Calu3 (cell line): ENCODE measurements around the gene MRPS18A. TPM values are rescaled to one million over a fixed set of nuclear protein-coding genes. Genes with fewer than 3 reads are reported as not detected.

Experiments used
- BruUV-seq: library from RNA; stranded (reverse); fragments of 400-500 nt; replicated peaks from 2 replicates; lab custom pipeline; 2021; lab: Mats Ljungman, UMichigan
- CTCF ChIA-PET: fragments of 300-600 bp; sonication (Branson Sonifier 250); formaldehyde crosslinking; loops from one replicate; lab custom pipeline; 2022; ENCODE audit warnings: antibody characterized with exemption; lab: Charles Lee
- DNase-seq: peaks from one replicate; pipeline ENCODE4 v3.0.0; 2022
- H3K27ac Mint-ChIP-seq: one replicate; pipeline ENCODE4 v1.8.0; 2022; ENCODE audit warnings: mixed read lengths; ENCODE audit not compliant: unreplicated experiment
- H3K27me3 Mint-ChIP-seq: one replicate; pipeline ENCODE4 v1.8.0; 2022; ENCODE audit warnings: mixed read lengths; ENCODE audit not compliant: unreplicated experiment
- H3K36me3 Mint-ChIP-seq: one replicate; pipeline ENCODE4 v1.8.0; 2022; ENCODE audit warnings: mild to moderate bottlenecking, moderate library complexity, mixed read lengths; ENCODE audit not compliant: insufficient read depth, unreplicated experiment
- H3K4me1 Mint-ChIP-seq: one replicate; pipeline ENCODE4 v1.8.0; 2022; ENCODE audit warnings: mild to moderate bottlenecking, low read depth, mixed read lengths; ENCODE audit not compliant: unreplicated experiment
- H3K4me3 Mint-ChIP-seq: one replicate; pipeline ENCODE4 v1.8.0; 2022; ENCODE audit warnings: mild to moderate bottlenecking, low read depth, moderate library complexity, mixed read lengths; ENCODE audit not compliant: unreplicated experiment
- H3K9me3 Mint-ChIP-seq: one replicate; pipeline ENCODE4 v1.8.0; 2022; ENCODE audit warnings: low read depth, mixed read lengths; ENCODE audit not compliant: unreplicated experiment
- CTCF ChIP-seq: fragments of 200-600 bp; IDR thresholded peaks from one replicate; pipeline ENCODE4 v1.8.0; 2022; ENCODE audit warnings: antibody characterized with exemption; ENCODE audit not compliant: unreplicated experiment
- intact Hi-C: fragments of 100-400 bp; cut with micrococcal nuclease; formaldehyde crosslinking; loops from one replicate; pipeline ENCODE4 v1.10.0; 2022; ENCODE audit not compliant: unreplicated experiment
- total RNA-seq: library from RNA; stranded (reverse); gene quantifications from 2 replicates; pipeline ENCODE4 v1.2.3, GENCODE V29; 2022

The MRPS18A gene
- total RNA-seq, 1 experiment from 2014 or later, result 88.8 TPM

GRCh38 chr6:43682724-43683429, 4.7 kb downstream of the MRPS18A start:
- Mint-ChIP-seq H3K27ac (no peak overlapping the region), H3K27me3 (no peaks in the 10 kb centered on the region), H3K36me3 (peaks cover 33% of the 10 kb centered on the region), H3K4me1 (peaks cover 42% of the 10 kb centered on the region), H3K4me3 (no peak overlapping the region), H3K9me3 (no peaks in the 10 kb centered on the region)
- no peak for DNase-seq
- TF ChIP-seq CTCF, result no peak
- CTCF ChIA-PET, result interaction anchor here (1.3 kb wide), 1 partner anchor 16 kb away, joined by 4 read pairs; no protein-coding TSS in a partner anchor
- no TSS peak for BruUV-seq
- intact Hi-C loops, result no loop called here

GRCh38 chr6:43681303-43681702, 6.3 kb downstream of the MRPS18A start:
- BruUV-seq, result no TSS peak
- Mint-ChIP-seq H3K4me1 (peaks cover 31% of the 10 kb centered on the region), H3K27me3 (no peaks in the 10 kb centered on the region), H3K36me3 (peaks cover 32% of the 10 kb centered on the region), H3K27ac (no peak overlapping the region), H3K4me3 (no peak overlapping the region), H3K9me3 (no peaks in the 10 kb centered on the region)
- CTCF ChIA-PET, result interaction anchor here (1.3 kb wide), 1 partner anchor 18 kb away, joined by 4 read pairs; no protein-coding TSS in a partner anchor
- TF ChIP-seq CTCF, result no peak
- DNase-seq, result no peak
- intact Hi-C loops, result no loop called here

- no peak for TF ChIP-seq CTCF
- Mint-ChIP-seq H3K27me3 (no peaks in the 10 kb centered on the region), H3K4me3 (no peak overlapping the region), H3K4me1 (peaks cover 26% of the 10 kb centered on the region), H3K9me3 (no peaks in the 10 kb centered on the region), H3K27ac (no peak overlapping the region), H3K36me3 (peaks cover 37% of the 10 kb centered on the region)
- CTCF ChIA-PET, result interaction anchor here (0.6 kb wide), 2 partner anchors 467 to 590 kb away, joined by 3 to 4 read pairs; no protein-coding TSS in a partner anchor
- BruUV-seq, result no TSS peak
- DNase-seq, result no peak
- intact Hi-C loops, result no loop called here
These were observed 7.0 kb downstream of the MRPS18A start for GRCh38 chr6:43680308-43681200.

GRCh38 chr6:43679057-43679456, 8.5 kb downstream of the MRPS18A start:
- Mint-ChIP-seq H3K36me3 (peaks cover 52% of the 10 kb centered on the region), H3K27ac (no peak overlapping the region), H3K27me3 (no peaks in the 10 kb centered on the region), H3K9me3 (no peaks in the 10 kb centered on the region), H3K4me1 (peaks cover 11% of the 10 kb centered on the region), H3K4me3 (no peak overlapping the region)
- no peak for DNase-seq
- TF ChIP-seq CTCF, result no peak
- CTCF ChIA-PET, result no interaction called here
- intact Hi-C loops, result no loop called here
- no TSS peak for BruUV-seq
